Esophagus muscularis mucosa (tissue), 4 donors: ENCODE results near the gene PTPRQ.

Experiments
- EP300 ChIP-seq: sonication (generic); formaldehyde crosslinking; IDR thresholded peaks from one replicate; pipeline ENCODE4 v1.6.1; 2017; ENCODE audit warnings: antibody characterized with exemption
- POLR2A ChIP-seq: fragments of 450-650 bp; IDR thresholded peaks from one replicate; pipeline ENCODE4 v1.6.1; 2017; ENCODE audit warnings: antibody characterized with exemption, moderate library complexity, mild to moderate bottlenecking, low read depth
- TF ChIP-seq, protein P1 (sequence below), 3 experiments: fragments of 200-600 bp in 2 of 3; fragments of 450-650 bp in 1 of 3; sonication (generic) in 2 of 3; IDR thresholded peaks; one replicate each; pipeline ENCODE4 v1.5.1; 2017 to 2019; ENCODE audit warnings: antibody characterized with exemption in 3 of 3, mild to moderate bottlenecking in 2 of 3, moderate library complexity in 1 of 3

DNA sequence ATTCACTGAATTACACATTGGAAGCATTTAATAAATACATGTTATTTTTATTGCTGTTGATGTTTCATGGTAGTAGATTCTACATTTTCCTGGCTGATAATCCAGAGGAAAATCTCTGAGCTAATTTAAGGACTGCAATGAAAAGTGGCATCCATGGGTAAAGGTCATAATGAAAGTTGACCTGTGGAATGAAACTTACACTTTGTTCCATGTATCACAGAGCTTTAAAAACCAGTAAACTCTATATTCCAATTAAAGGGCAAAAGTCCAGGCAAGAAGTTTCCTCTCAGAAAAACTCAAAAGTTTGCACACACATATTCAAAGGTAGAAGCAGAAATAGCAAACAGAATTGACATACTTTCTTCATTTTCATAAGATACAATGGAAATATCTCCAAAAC, 218.6 kb downstream of the PTPRQ start:
- TF ChIP-seq, protein P1, sequence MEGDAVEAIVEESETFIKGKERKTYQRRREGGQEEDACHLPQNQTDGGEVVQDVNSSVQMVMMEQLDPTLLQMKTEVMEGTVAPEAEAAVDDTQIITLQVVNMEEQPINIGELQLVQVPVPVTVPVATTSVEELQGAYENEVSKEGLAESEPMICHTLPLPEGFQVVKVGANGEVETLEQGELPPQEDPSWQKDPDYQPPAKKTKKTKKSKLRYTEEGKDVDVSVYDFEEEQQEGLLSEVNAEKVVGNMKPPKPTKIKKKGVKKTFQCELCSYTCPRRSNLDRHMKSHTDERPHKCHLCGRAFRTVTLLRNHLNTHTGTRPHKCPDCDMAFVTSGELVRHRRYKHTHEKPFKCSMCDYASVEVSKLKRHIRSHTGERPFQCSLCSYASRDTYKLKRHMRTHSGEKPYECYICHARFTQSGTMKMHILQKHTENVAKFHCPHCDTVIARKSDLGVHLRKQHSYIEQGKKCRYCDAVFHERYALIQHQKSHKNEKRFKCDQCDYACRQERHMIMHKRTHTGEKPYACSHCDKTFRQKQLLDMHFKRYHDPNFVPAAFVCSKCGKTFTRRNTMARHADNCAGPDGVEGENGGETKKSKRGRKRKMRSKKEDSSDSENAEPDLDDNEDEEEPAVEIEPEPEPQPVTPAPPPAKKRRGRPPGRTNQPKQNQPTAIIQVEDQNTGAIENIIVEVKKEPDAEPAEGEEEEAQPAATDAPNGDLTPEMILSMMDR (IDR thresholded peaks at IDR 0.05), result no peak
- TF ChIP-seq POLR2A, result no peak
- TF ChIP-seq EP300, result no peak
